Endodermal cell (in vitro differentiated cells): ENCODE data around the gene PRKCE. TPM values are rescaled to one million over a fixed set of nuclear protein-coding genes. Genes with fewer than 3 reads are reported as not detected.

Experiments used
- DNase-seq: peaks from one replicate; pipeline ENCODE4 v3.0.0-alpha.2; 2017
- H3K27ac ChIP-seq: 2 replicates; pipeline ENCODE4 v1.5.1; 2013; ENCODE audit warnings: mild to moderate bottlenecking, low read depth, low read length, moderate library complexity
- H3K27me3 ChIP-seq: 2 replicates; pipeline ENCODE4 v1.6.1; 2013; ENCODE audit warnings: mild to moderate bottlenecking, low read length, moderate library complexity; ENCODE audit not compliant: insufficient read depth, control insufficient read depth, poor library complexity, severe bottlenecking
- H3K36me3 ChIP-seq: 2 replicates; pipeline ENCODE4 v1.7.0; 2013; ENCODE audit warnings: mild to moderate bottlenecking, low read length, moderate library complexity; ENCODE audit not compliant: control insufficient read depth, insufficient read depth
- H3K4me1 ChIP-seq: one replicate; pipeline ENCODE4 v1.7.0; 2013; ENCODE audit warnings: low read length; ENCODE audit not compliant: control insufficient read depth, insufficient read depth
- H3K4me3 ChIP-seq: 2 replicates; pipeline ENCODE4 v1.5.1; 2013; ENCODE audit warnings: mild to moderate bottlenecking, low read length, moderate library complexity
- H3K9ac ChIP-seq: 2 replicates; pipeline ENCODE4 v1.6.1; 2013; ENCODE audit warnings: mild to moderate bottlenecking, low read length, moderate library complexity; ENCODE audit not compliant: poor library complexity, severe bottlenecking; ENCODE audit errors: extremely low read depth
- H3K9me3 ChIP-seq: 2 replicates; pipeline ENCODE4 v1.6.1; 2013; ENCODE audit warnings: mild to moderate bottlenecking, low read length, moderate library complexity; ENCODE audit not compliant: control insufficient read depth
- H3K27ac Mint-ChIP-seq: 2 replicates; pipeline ENCODE4 v1.8.0; 2020; ENCODE audit warnings: mixed read lengths
- H3K27me3 Mint-ChIP-seq: 2 replicates; pipeline ENCODE4 v1.8.0; 2021; ENCODE audit warnings: mild to moderate bottlenecking, mixed read lengths; ENCODE audit not compliant: insufficient read depth
- H3K36me3 Mint-ChIP-seq: 2 replicates; pipeline ENCODE4 v1.8.0; 2020; ENCODE audit warnings: low read depth, mixed read lengths
- H3K4me1 Mint-ChIP-seq: 2 replicates; pipeline ENCODE4 v1.8.0; 2020; ENCODE audit warnings: mixed read lengths
- H3K4me3 Mint-ChIP-seq: 2 replicates; pipeline ENCODE4 v1.8.0; 2020; ENCODE audit warnings: mild to moderate bottlenecking, moderate library complexity, mixed read lengths
- H3K9me3 Mint-ChIP-seq: 2 replicates; pipeline ENCODE4 v1.8.0; 2020; ENCODE audit warnings: mild to moderate bottlenecking, mixed read lengths
- CTCF ChIP-seq: fragments of 200-600 bp; sonication (generic); conservative IDR thresholded peaks from 2 replicates; pipeline ENCODE4 v1.5.0; 2021; ENCODE audit warnings: antibody characterized with exemption, mild to moderate bottlenecking
- WGBS, 2 experiments: methylation state at CpG; one replicate each; pipeline versions ENCODE4 v1.1.5 to v1.1.7; 2013; ENCODE audit warnings: missing lambda C conversion rate in 2 of 2, mixed read lengths in 1 of 2; ENCODE audit not compliant: insufficient coverage in 1 of 2, insufficient read length in 1 of 2; 5-methylcytosine and 5-hydroxymethylcytosine counted together
- total RNA-seq, 2 donors: library from RNA; stranded (reverse); fragmentation: NEBNext Ultra II Directional in 1 of 2; extraction: Animal tissue kit (Norgen Biotek cat#: 25700) in 1 of 2; gene quantifications; 2 replicates in 1 of 2; 3 replicates in 1 of 2; pipeline ENCODE4 v1.2.1, GENCODE V29; 2021

PRKCE gene
- total RNA-seq, 2 donors from 2014 or later = 1.4 to 1.7 TPM

- Histone ChIP-seq H3K36me3 (peaks cover 27% of the 10 kb centered on the region), H3K27me3 (no peaks in the 10 kb centered on the region), H3K4me1 (no peaks in the 10 kb centered on the region), H3K4me3 (no peak overlapping the region), H3K27ac (no peak overlapping the region), H3K9me3 (no peaks in the 10 kb centered on the region), H3K9ac (no peak overlapping the region)
- DNase-seq = no peak
- Mint-ChIP-seq H3K9me3 (no peaks in the 10 kb centered on the region), H3K27ac (no peak overlapping the region), H3K27me3 (no peaks in the 10 kb centered on the region), H3K4me3 (no peak overlapping the region), H3K36me3 (peaks cover 18% of the 10 kb centered on the region), H3K4me1 (peaks cover 11% of the 10 kb centered on the region)
- WGBS, 2 experiments = 85 to 100% methylated on average over 1 of the region's 1 CpG
- no peak for TF ChIP-seq CTCF
These were observed 44.7 kb upstream of the PRKCE start for GRCh38 chr2:45606796-45607195.

GRCh38 chr2:45607701-45608100 lies 43.8 kb upstream of the PRKCE start:
- Histone ChIP-seq H3K9ac (no peak overlapping the region), H3K4me1 (no peaks in the 10 kb centered on the region), H3K27ac (no peak overlapping the region), H3K27me3 (no peaks in the 10 kb centered on the region), H3K4me3 (no peak overlapping the region), H3K36me3 (peaks cover 18% of the 10 kb centered on the region), H3K9me3 (no peaks in the 10 kb centered on the region)
- peaks cover 14% of the 10 kb centered on the region for H3K4me1 Mint-ChIP-seq
- no peaks in the 10 kb centered on the region for H3K9me3 Mint-ChIP-seq
- 14% methylated on average over 1 of the region's 1 CpG; no CpG with 5 or more reads in 1 of the 2 experiments for WGBS, 2 experiments
- no peak for DNase-seq
- H3K27ac Mint-ChIP-seq = peak overlapping the region; percentile 18
- peaks cover 14% of the 10 kb centered on the region for H3K36me3 Mint-ChIP-seq
- TF ChIP-seq CTCF = peak; percentile 85
- no peaks in the 10 kb centered on the region for H3K27me3 Mint-ChIP-seq
- H3K4me3 Mint-ChIP-seq = no peak overlapping the region

GRCh38 chr2:45610281-45611019 lies 41.0 kb upstream of the PRKCE start:
- H3K9ac ChIP-seq = peak overlapping the region; percentile 90
- peak overlapping the region; percentile 98 for H3K4me3 Mint-ChIP-seq
- H3K27me3 ChIP-seq = no peaks in the 10 kb centered on the region
- 1 to 2% methylated on average over 13 to 23 of the region's 23 CpGs for WGBS, 2 experiments
- TF ChIP-seq CTCF = peak; percentile 48
- H3K9me3 Mint-ChIP-seq = no peaks in the 10 kb centered on the region
- peaks cover 4% of the 10 kb centered on the region for H3K4me1 ChIP-seq
- H3K36me3 Mint-ChIP-seq = no peaks in the 10 kb centered on the region
- H3K9me3 ChIP-seq = no peaks in the 10 kb centered on the region
- DNase-seq = peak; percentile 81
- peak overlapping the region; percentile 87 for H3K4me3 ChIP-seq
- peak overlapping the region; percentile 99 for H3K27ac Mint-ChIP-seq
- H3K4me1 Mint-ChIP-seq = peaks cover 22% of the 10 kb centered on the region
- H3K27ac ChIP-seq = peak overlapping the region; percentile 71
- H3K27me3 Mint-ChIP-seq = no peaks in the 10 kb centered on the region
- peaks cover under 1% of the 10 kb centered on the region for H3K36me3 ChIP-seq
